K562 (cell line): ENCODE measurements around the gene CC2D2B. TPM values are rescaled to one million over a fixed set of nuclear protein-coding genes. Genes with fewer than 3 reads are reported as not detected.

Source experiments
- ATAC-seq: fragments of 200-7000 bp; cut with Tn5 transposase; 3 replicates; pipeline ENCODE4 v1.9.1; 2020; ENCODE audit warnings: moderate library complexity
- BruUV-seq: library from RNA; stranded (reverse); fragments of 400-500 nt; replicated peaks from 2 replicates; lab custom pipeline; 2021; lab: Mats Ljungman, UMichigan
- CTCF ChIA-PET: fragments of 300-600 bp; formaldehyde crosslinking; extraction: SDS; loops from one replicate; lab custom pipeline; 2021; ENCODE audit warnings: low intra/inter-chr PET ratio; lab: Yijun Ruan, JAX
- POLR2A ChIA-PET: fragments of 300-600, 350-650 bp; sonication (Branson Sonifier 250); formaldehyde crosslinking; extraction: SDS; loops from one replicate; lab custom pipeline; 2021; ENCODE audit warnings: antibody characterized with exemption, inconsistent platforms; lab: Yijun Ruan, JAX
- DNase-seq, 4 experiments: peaks; one replicate each; pipeline versions ENCODE4 v3.0.0 to v3.0.0-alpha.2; 2011 to 2018; ENCODE audit warnings: low spot score in 3 of 4, mixed read lengths in 3 of 4; ENCODE audit errors: extremely low read depth in 1 of 4
- FAIRE-seq: peaks from 2 replicates; lab custom pipeline; 2011; peaks lifted over from hg19 to GRCh38; lab: Jason Lieb, UNC
- H2AFZ ChIP-seq: 2 replicates; pipeline ENCODE4 v1.6.0; 2011; ENCODE audit warnings: low read depth, low read length, control low read depth, inconsistent platforms
- H3K27ac ChIP-seq: fragments of 200-600 bp; 3 replicates; pipeline ENCODE4 v1.8.0; 2011; ENCODE audit warnings: low read depth, mild to moderate bottlenecking, control low read depth, inconsistent platforms, low read length, moderate library complexity, mixed read lengths; ENCODE audit errors: extremely low read depth
- H3K27me3 ChIP-seq, 2 experiments: fragments of 300-600 bp in 1 of 2; 2 replicates in 1 of 2; 3 replicates in 1 of 2; pipeline versions ENCODE4 v1.6.0 to v1.8.0; 2011; ENCODE audit warnings: inconsistent platforms in 2 of 2, low read length in 2 of 2, mild to moderate bottlenecking in 1 of 2, mixed read lengths in 1 of 2, moderate library complexity in 1 of 2; ENCODE audit not compliant: control insufficient read depth in 2 of 2, insufficient read depth in 2 of 2
- H3K36me3 ChIP-seq: fragments of 300-600 bp; 3 replicates; pipeline ENCODE4 v1.8.0; 2011; ENCODE audit warnings: mild to moderate bottlenecking, low read length, inconsistent platforms; ENCODE audit not compliant: control insufficient read depth, insufficient read depth
- H3K4me1 ChIP-seq, 2 experiments: fragments of 200-600 bp in 1 of 2; replicated peaks in 1 of 2; 2 replicates in 1 of 2; 3 replicates in 1 of 2; pipeline versions ENCODE4 v1.5.1 to v1.8.0; 2011; ENCODE audit warnings: inconsistent platforms in 2 of 2, low read length in 2 of 2, mild to moderate bottlenecking in 1 of 2, mixed read lengths in 1 of 2, moderate library complexity in 1 of 2; ENCODE audit not compliant: control insufficient read depth in 2 of 2, insufficient read depth in 2 of 2
- H3K4me2 ChIP-seq: 2 replicates; pipeline ENCODE4 v1.6.1; 2011; ENCODE audit warnings: low read length, control low read depth, inconsistent platforms, mixed read lengths; ENCODE audit not compliant: insufficient read depth
- H3K4me3 ChIP-seq: fragments of 200-600 bp; sonication (generic), shearing (Covaris generic); 2 replicates; pipeline ENCODE4 v1.5.1; 2016; ENCODE audit warnings: control low read depth, inconsistent platforms
- H3K79me2 ChIP-seq: fragments of 200-600 bp; 3 replicates; pipeline ENCODE4 v1.8.0; 2011; ENCODE audit warnings: low read length, inconsistent platforms; ENCODE audit not compliant: control insufficient read depth, insufficient read depth
- H3K9ac ChIP-seq, 2 experiments: 2 replicates each; pipeline versions ENCODE4 v1.6.0 to v1.6.1; 2011; ENCODE audit warnings: low read depth in 2 of 2, low read length in 2 of 2, control low read depth in 1 of 2, inconsistent platforms in 1 of 2, mild to moderate bottlenecking in 1 of 2, mixed read lengths in 1 of 2; ENCODE audit not compliant: insufficient read depth in 1 of 2
- H3K9me1 ChIP-seq: one replicate; pipeline ENCODE4 v1.6.0; 2011; ENCODE audit warnings: inconsistent platforms, mild to moderate bottlenecking, low read length, moderate library complexity; ENCODE audit not compliant: control insufficient read depth, insufficient read depth
- H3K9me3 ChIP-seq: replicated peaks from 2 replicates; pipeline ENCODE4 v1.5.1; 2011; ENCODE audit warnings: low read depth, low read length, inconsistent platforms; ENCODE audit not compliant: control insufficient read depth, insufficient read depth
- H4K20me1 ChIP-seq: replicated peaks from 2 replicates; pipeline ENCODE4 v1.6.1; 2011; ENCODE audit warnings: low read length, inconsistent platforms, mixed read lengths; ENCODE audit not compliant: control insufficient read depth, insufficient read depth
- CHD2 ChIP-seq: IDR thresholded peaks from 2 replicates; pipeline ENCODE4 v1.6.1; 2011; ENCODE audit warnings: low read depth, low read length
- CHD4 ChIP-seq: fragments of 200-600 bp; sonication (generic); IDR thresholded peaks from 3 replicates; pipeline ENCODE4 v1.6.1; 2012; ENCODE audit warnings: low read depth, mild to moderate bottlenecking, mixed read lengths, low read length, inconsistent platforms; ENCODE audit not compliant: insufficient read depth, insufficient replicate concordance, poor library complexity, severe bottlenecking
- CTCF ChIP-seq, 3 experiments: IDR thresholded peaks in 2 of 3; conservative IDR thresholded peaks in 1 of 3; 2 replicates each; pipeline ENCODE4 v1.5.1; 2011 to 2012; ENCODE audit warnings: low read length in 3 of 3, mild to moderate bottlenecking in 3 of 3, control low read depth in 2 of 3, improper control_type of control experiment in 1 of 3, inconsistent platforms in 1 of 3, low read depth in 1 of 3, mixed read lengths in 1 of 3, moderate library complexity in 1 of 3; ENCODE audit not compliant: insufficient read depth in 2 of 3
- KDM1A ChIP-seq, 2 experiments: fragments of 450-650 bp; IDR thresholded peaks; 2 replicates each; pipeline ENCODE4 v1.6.1; 2016; ENCODE audit warnings: mild to moderate bottlenecking in 2 of 2
- MCM3 ChIP-seq: fragments of 450-650 bp; IDR thresholded peaks from 2 replicates; pipeline ENCODE4 v1.6.1; 2016
- MNT ChIP-seq, 2 experiments: fragments of 450-650 bp; conservative IDR thresholded peaks; 2 replicates each; pipeline ENCODE4 v1.6.1; 2017; ENCODE audit warnings: mild to moderate bottlenecking in 2 of 2, moderate library complexity in 2 of 2
- NCOA1 ChIP-seq: fragments of 450-650 bp; IDR thresholded peaks from 2 replicates; pipeline ENCODE4 v1.6.1; 2016; ENCODE audit warnings: low read depth
- RAD21 ChIP-seq, 2 experiments: fragments of 250-450 bp in 1 of 2; fragments of 450-650 bp in 1 of 2; sonication (Bioruptor Pico) in 1 of 2; formaldehyde crosslinking in 1 of 2; IDR thresholded peaks in 1 of 2; conservative IDR thresholded peaks in 1 of 2; 2 replicates each; pipeline versions ENCODE4 v1.4.0 to v1.8.0; 2020 to 2022; ENCODE audit warnings: mild to moderate bottlenecking in 2 of 2, moderate library complexity in 1 of 2
- RCOR1 ChIP-seq, 2 experiments: IDR thresholded peaks; 2 replicates each; pipeline ENCODE4 v1.6.1; 2012; ENCODE audit warnings: low read depth in 2 of 2, low read length in 2 of 2, borderline replicate concordance in 1 of 2, improper control_type of control experiment in 1 of 2
- TAF9B ChIP-seq: fragments of 450-650 bp; IDR thresholded peaks from 2 replicates; pipeline ENCODE4 v1.6.1; 2018; ENCODE audit warnings: mild to moderate bottlenecking; ENCODE audit not compliant: partially characterized antibody
- TBL1XR1 ChIP-seq, 2 experiments: IDR thresholded peaks; 2 replicates each; pipeline ENCODE4 v1.6.1; 2012; ENCODE audit warnings: improper control_type of control experiment in 2 of 2, low read length in 2 of 2, mild to moderate bottlenecking in 1 of 2
- TCF15 ChIP-seq: fragments of 250-450 bp; sonication (Bioruptor Pico); IDR thresholded peaks from 2 replicates; pipeline ENCODE4 v1.8.0; 2022; ENCODE audit warnings: moderate library complexity, mild to moderate bottlenecking, inconsistent platforms
- ZNF740 ChIP-seq, 3 experiments: fragments of 200-800 bp in 1 of 3; sonication (Bioruptor generic) in 1 of 3; sonication (generic) in 1 of 3; formaldehyde crosslinking in 1 of 3; IDR thresholded peaks; 2 replicates each; pipeline versions ENCODE4 v1.6.1 to v1.8.0; 2016 to 2022; ENCODE audit warnings: mild to moderate bottlenecking in 2 of 3, missing compliant biosample characterization in 2 of 3, missing genetic modification characterization in 2 of 3, missing genetic modification reagents in 1 of 3
- WGBS: fragments of 100-300 bp; shearing (Covaris generic); methylation state at CpG from one replicate; pipeline ENCODE4 v1.1.6; 2016; ENCODE audit warnings: low coverage, mixed read lengths; ENCODE audit not compliant: insufficient coverage; ENCODE audit errors: missing lambda C conversion rate; 5-methylcytosine and 5-hydroxymethylcytosine counted together
- in situ Hi-C: fragments of 300-500 bp; cut with MboI; formaldehyde crosslinking; loops from 4 replicates; pipeline ENCODE4 v1.15.0; 2018; ENCODE audit warnings: inconsistent platforms, mixed read lengths
- intact Hi-C: fragments of 100-400 bp; cut with micrococcal nuclease; formaldehyde crosslinking; loops from 2 replicates; pipeline ENCODE4 v1.14.2; 2022
- polyA plus RNA-seq, 8 experiments: library from polyadenylated mRNA; depleted of rRNA in 4 of 8; stranded (reverse) in 5 of 8; unstranded in 3 of 8; fragments of >200 nt; fragmentation: Nextera tagmentation in 2 of 8; fragmentation: Illumina TruSeq in 1 of 8; extraction: Ambion mirVana in 2 of 8; extraction: Trizol in 1 of 8; gene quantifications; 2 replicates each; pipeline versions ENCODE4 v1.2.1 to v1.2.3, GENCODE V29; 2011 to 2014; ENCODE audit warnings: inconsistent platforms in 1 of 8, missing spikeins in 1 of 8
- total RNA-seq, 7 experiments: library from RNA; depleted of rRNA in 6 of 7; stranded (reverse); fragments of >200 nt in 6 of 7; fragmentation: Illumina TruSeq in 2 of 7; extraction: Trizol in 2 of 7; gene quantifications; 2 replicates each; pipeline versions ENCODE4 v1.2.1 to v1.2.3, GENCODE V29; 2011 to 2021; ENCODE audit warnings: low replicate concordance in 1 of 7

The CC2D2B gene
- total and polyA plus RNA-seq, 9 of the 15 experiments (the other 6 are each of a cell fraction or from before 2014, with no cell fraction given), result 0.10 to 0.34 (median 0.20) TPM; not detected in 5

- no peak for TF ChIP-seq MNT (conservative IDR thresholded peaks at IDR 0.05)
- TF ChIP-seq RCOR1 (IDR thresholded peaks at IDR 0.05; ENCODE audit: borderline replicate concordance in 1 of 2, low read depth in 2 of 2, low read length in 2 of 2), result no peak
- TF ChIP-seq NCOA1, result no peak
- peak in 1 of 2 experiments; percentile 43; a peak in 2 of 4 replicates for TF ChIP-seq KDM1A (IDR thresholded peaks at IDR 0.05)
These were observed 106.8 kb downstream of the CC2D2B start (continued) for GRCh38 chr10:96014473-96015102.

GRCh38 chr10:96017191-96017687, 109.5 kb downstream of the CC2D2B start:
- Histone ChIP-seq H3K4me3 (no peak overlapping the region), H3K27ac (no peak overlapping the region), H3K9me3 (no peaks in the 10 kb centered on the region), H3K36me3 (no peaks in the 10 kb centered on the region), H3K4me1 (peaks cover 0 to 3% of the 10 kb centered on the region in 2 experiments; a peak in 2 of 5 replicates), H3K9me1 (no peaks in the 10 kb centered on the region), H3K79me2 (no peaks in the 10 kb centered on the region), H3K4me2 (no peak overlapping the region), H4K20me1 (no peaks in the 10 kb centered on the region), H2AFZ (no peak overlapping the region), H3K9ac (no peak overlapping the region), H3K27me3 (no peaks in the 10 kb centered on the region)
- intact Hi-C loops (loop anchor here (1.0 to 5.0 kb wide), 3 partner anchors 210 to 324 kb away; no protein-coding TSS in a partner anchor), in situ Hi-C loops (loop anchor here (10.0 kb wide), 2 partner anchors 278 to 308 kb away; no protein-coding TSS in a partner anchor)
- POLR2A ChIA-PET, result interaction anchor here (0.6 to 0.7 kb wide), 3 partner anchors 13 to 122 kb away, joined by 3 read pairs; no protein-coding TSS in a partner anchor
- FAIRE-seq (peak; percentile 66), ATAC-seq (peak; percentile 96), DNase-seq (peak; percentile 45 to 67 (median 48))
- 2% methylated on average over 5 of the region's 5 CpGs for WGBS
- BruUV-seq, result no TSS peak
- CTCF ChIA-PET, result interaction anchor here (0.5 to 1.1 kb wide), 4 partner anchors 116 to 322 kb away, joined by 3 to 11 read pairs (median 4); no protein-coding TSS in a partner anchor
- TF ChIP-seq MCM3 (no peak), CTCF (IDR thresholded peaks at IDR 0.05 in 2 of 3, conservative IDR thresholded peaks at IDR 0.05 in 1 of 3; ENCODE audit: insufficient read depth in 2 of 3, low read depth in 1 of 3, low read length in 3 of 3) (peak; percentile 55 to 76 (median 66)), TAF9B (no peak), CHD2 (no peak), RAD21 (CRISPR knock-in tag; conservative IDR thresholded peaks at IDR 0.05 in 1 of 2, IDR thresholded peaks at IDR 0.05 in 1 of 2) (peak; percentile 76 to 86), TBL1XR1 (IDR thresholded peaks at IDR 0.05; ENCODE audit: low read length in 2 of 2) (no peak), ZNF740 (CRISPR knock-in tag; IDR thresholded peaks at IDR 0.05) (no peak), ZNF740 (tag; IDR thresholded peaks at IDR 0.05) (no peak), TCF15 (CRISPR knock-in tag) (no peak), CHD4 (no peak)
